ENCODE measurements around the gene ELOVL3.
"Not testable (repeated sequence)": the region's sequence is repeated elsewhere in the genome, so short reads cannot be mapped to it uniquely, and the experiment has no call there.

Gene ELOVL3

DNA sequence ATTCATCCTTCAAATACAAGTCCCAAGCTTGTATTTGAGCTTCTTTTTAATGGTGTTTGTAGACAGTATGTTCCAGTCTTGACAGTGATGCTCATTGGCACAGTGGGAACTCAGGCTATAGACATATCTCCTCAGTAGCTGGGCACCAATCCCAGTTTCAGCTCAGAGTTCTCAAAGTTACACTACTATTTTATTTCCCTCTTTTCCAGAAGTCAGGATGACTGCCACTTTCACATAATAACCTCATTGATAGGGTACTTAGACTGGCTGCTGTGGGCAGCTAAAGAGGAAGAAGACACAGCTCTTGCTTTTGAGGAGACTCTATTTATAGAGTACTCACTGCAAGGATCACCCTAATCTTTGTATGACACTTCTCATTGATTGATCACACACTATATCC lies 21.6 kb downstream of the ELOVL3 start:
- TF ChIP-seq, protein P1, sequence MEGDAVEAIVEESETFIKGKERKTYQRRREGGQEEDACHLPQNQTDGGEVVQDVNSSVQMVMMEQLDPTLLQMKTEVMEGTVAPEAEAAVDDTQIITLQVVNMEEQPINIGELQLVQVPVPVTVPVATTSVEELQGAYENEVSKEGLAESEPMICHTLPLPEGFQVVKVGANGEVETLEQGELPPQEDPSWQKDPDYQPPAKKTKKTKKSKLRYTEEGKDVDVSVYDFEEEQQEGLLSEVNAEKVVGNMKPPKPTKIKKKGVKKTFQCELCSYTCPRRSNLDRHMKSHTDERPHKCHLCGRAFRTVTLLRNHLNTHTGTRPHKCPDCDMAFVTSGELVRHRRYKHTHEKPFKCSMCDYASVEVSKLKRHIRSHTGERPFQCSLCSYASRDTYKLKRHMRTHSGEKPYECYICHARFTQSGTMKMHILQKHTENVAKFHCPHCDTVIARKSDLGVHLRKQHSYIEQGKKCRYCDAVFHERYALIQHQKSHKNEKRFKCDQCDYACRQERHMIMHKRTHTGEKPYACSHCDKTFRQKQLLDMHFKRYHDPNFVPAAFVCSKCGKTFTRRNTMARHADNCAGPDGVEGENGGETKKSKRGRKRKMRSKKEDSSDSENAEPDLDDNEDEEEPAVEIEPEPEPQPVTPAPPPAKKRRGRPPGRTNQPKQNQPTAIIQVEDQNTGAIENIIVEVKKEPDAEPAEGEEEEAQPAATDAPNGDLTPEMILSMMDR (conservative IDR thresholded peaks at IDR 0.05; ENCODE audit: control insufficient read depth, insufficient read depth, low read depth, low read length), result no peak
- no peak for DNase-seq (ENCODE audit: low read depth)
- H3K4me3 ChIP-seq (ENCODE audit: control insufficient read depth, low read depth, low read length), result no peak overlapping the region

DNA sequence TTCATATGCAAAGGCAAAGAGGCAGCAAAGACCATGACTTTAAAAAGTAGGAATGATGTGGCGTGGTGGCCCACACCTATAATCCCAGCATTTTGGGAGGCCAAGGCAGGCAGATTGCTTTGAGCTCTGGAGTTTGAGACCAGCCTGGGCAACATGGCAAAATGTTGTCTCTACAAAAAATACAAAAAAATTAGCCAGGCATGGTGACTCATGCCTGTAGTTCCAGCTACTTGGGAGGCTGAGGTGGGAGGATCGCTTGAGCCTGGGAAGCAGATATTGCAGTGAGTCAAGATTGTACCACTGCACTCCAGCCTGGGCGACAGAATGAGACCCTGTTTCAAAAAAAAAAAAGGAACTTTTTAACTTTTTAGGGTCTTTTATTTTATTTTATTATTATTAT lies 26.4 kb downstream of the ELOVL3 start:
- peak; percentile 55 for DNase-seq (ENCODE audit: low read depth)
- not testable (repeated sequence) for H3K4me3 ChIP-seq (ENCODE audit: control insufficient read depth, low read depth, low read length)

DNA sequence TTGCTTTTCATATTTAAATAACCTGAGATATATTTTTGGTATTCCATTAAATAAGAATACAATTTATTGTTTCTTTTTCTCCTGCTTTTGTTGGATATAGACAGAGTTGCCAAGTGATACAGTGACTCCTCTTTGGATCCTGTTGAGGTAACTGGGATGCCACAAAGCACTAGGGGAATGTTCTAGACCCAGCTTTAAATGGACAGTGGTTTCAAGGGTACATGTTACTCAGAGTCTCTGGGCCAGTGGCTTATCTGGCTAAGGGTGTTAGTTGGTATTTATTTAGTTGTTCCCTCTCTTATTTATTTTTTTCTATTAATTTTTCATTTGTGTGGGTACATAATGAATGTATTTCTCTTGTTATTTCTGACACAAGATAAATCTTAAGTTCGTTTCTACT lies 28.3 kb downstream of the ELOVL3 start:
- DNase-seq (ENCODE audit: low read depth), result no peak
- H3K4me3 ChIP-seq (ENCODE audit: control insufficient read depth, low read depth, low read length), result no peak overlapping the region
- TF ChIP-seq, protein P1 (conservative IDR thresholded peaks at IDR 0.05; ENCODE audit: control insufficient read depth, insufficient read depth, low read depth, low read length), result no peak

DNA sequence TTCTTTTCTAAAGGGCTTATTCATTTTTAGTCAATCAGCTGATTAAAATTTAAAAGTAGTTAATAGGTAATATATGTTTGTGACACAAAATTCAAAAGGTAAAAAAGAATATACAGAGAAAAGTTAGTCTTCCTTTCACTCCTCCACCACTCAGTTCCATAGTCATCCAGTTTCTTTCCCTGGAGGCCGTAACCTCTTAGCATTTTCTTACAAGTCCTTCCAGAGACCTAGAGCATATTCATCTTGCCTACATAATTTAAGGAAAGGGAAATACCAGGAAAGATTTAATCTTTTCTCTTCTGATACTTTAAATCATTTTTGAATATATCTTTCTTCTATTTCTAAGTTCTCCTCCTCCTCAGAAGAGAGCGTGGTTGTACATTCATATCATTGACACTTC lies 29.3 kb downstream of the ELOVL3 start:
- DNase-seq (ENCODE audit: low read depth), result no peak
- no peak overlapping the region for H3K4me3 ChIP-seq (ENCODE audit: control insufficient read depth, low read depth, low read length)
- TF ChIP-seq, protein P1 (conservative IDR thresholded peaks at IDR 0.05; ENCODE audit: control insufficient read depth, insufficient read depth, low read depth, low read length), result no peak

DNA sequence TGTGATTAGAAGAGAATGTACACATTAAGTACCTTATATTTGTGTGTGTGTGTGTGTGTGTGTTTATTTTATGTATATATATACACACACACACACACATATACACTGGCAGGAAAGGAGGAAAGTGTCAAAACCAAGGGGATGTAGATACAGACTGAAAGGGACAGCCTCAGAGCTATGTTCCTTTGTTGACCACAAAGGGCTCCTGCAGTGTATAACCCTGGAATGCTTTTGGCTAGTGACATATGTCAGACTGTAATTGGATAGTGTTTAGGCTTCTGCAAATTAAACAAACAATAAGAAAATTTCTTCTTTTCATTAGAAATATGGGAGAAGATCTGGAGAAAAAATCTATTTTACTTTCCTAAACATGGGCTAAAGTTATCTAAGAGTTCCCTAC lies 35.1 kb downstream of the ELOVL3 start:
- no peak for DNase-seq (ENCODE audit: low read depth)
- TF ChIP-seq, protein P1 (conservative IDR thresholded peaks at IDR 0.05; ENCODE audit: control insufficient read depth, insufficient read depth, low read depth, low read length), result no peak
- no peak overlapping the region for H3K4me3 ChIP-seq (ENCODE audit: control insufficient read depth, low read depth, low read length)

DNA sequence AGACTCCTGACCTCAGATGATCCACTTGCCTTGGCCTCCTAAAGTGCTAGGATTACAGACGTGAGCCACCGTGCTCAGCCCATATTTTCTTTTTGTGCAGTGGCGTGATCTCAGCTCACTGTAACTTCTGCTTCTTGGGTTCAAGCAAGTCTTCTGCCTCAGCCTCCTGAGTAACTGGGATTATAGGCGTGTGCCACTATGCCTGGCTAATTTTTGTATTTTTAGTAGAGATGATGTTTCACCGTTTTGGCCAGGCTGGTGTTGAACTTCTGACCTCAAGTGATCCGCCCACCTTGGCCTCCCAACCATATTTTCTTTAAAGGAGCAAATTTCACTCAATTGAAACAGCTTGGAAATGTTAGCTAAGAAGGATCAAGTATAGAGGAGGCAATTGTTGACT lies 35.7 kb downstream of the ELOVL3 start:
- TF ChIP-seq, protein P1 (conservative IDR thresholded peaks at IDR 0.05; ENCODE audit: control insufficient read depth, insufficient read depth, low read depth, low read length), result no peak
- no peak overlapping the region for H3K4me3 ChIP-seq (ENCODE audit: control insufficient read depth, low read depth, low read length)
- peak; percentile 31 for DNase-seq (ENCODE audit: low read depth)

DNA sequence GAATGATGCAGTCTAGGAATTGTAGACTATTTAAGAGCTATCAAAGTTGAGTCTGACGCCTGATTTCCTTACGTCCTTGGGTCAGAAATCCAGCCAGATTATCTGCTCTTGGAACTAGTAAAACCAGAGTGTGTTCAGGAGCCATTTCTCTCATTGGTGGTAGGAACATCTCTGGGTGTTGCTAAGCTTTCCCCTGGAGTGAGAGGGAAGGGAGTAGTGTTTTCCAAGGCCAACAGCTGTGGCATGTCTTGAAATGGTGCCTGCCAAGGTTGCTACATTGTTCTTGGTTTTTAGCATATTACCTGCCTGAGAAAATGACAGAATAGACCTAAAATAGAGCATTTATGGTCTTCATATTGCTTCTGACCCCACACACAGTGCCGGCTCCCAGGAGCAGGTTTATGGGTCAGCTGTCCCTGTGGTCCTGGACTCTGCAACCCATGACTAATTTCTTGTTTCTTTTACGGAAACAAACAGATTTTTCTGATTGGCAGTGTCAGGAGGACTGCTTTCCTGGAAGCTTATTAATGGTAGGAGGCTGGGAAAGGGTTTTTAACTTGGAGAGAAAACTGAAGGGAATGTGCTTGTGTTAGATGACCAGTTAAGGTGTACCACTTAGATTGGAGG lies 36.8 kb downstream of the ELOVL3 start:
- peak; percentile 48 for DNase-seq (ENCODE audit: low read depth)
- TF ChIP-seq, protein P1 (conservative IDR thresholded peaks at IDR 0.05; ENCODE audit: control insufficient read depth, insufficient read depth, low read depth, low read length), result no peak
- no peak overlapping the region for H3K4me3 ChIP-seq (ENCODE audit: control insufficient read depth, low read depth, low read length)
